Activated T-cell treated with anti-CD3 and anti-CD28 coated beads, Interleukin-2, amount 50 U/mL, for 1 hour (primary cell): Measurements from ENCODE around the gene SPPL3.

ENCODE experiments used
- DNase-seq: peaks from one replicate; pipeline ENCODE4 v3.0.0-alpha.2; 2020

SPPL3 gene

GRCh38 chr12:120719496-120720233 is 184.5 kb downstream of the SPPL3 start:
- DNase-seq = no peak

DNA sequence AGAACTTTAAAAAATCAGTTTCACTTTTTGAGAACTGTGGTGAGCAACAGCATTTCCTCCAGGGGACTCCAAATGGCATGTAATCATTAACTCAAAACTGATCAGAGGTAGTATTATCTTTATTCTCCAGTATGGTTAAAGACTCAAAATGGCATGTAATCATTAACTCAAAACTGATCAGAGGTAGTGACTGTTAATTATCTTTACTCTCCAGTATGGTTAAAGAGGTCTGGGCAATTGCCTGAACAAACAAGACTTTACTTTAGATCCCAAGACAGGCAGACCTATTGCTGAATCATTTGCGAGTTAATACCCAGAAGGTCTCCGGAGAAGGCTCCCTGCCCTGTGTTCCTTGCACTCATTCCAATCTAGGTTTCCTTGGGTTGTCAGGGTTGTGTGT is 185.1 kb downstream of the SPPL3 start:
- no peak for DNase-seq

DNA sequence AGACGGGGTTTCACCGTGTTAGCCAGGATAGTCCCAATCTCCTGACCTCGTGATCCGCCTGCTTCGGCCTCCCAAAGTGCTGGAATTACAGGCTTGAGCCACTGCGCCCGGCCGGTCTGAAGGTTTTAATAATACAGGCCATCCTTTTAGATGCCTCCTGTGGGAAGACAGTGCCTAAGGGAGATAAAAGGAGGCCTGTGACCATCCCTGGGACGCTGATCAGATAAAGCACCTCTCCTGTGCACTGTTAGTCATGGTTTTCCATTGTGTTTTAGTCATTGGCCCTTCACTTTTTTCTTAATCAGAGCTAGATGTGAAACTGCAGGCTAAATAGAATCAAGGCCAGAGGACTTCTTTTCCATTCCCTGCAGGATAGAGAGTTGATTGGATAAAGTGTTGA is 186.1 kb downstream of the SPPL3 start:
- DNase-seq = no peak

- peak; percentile 40 for DNase-seq
Observed at GRCh38 chr12:120713861-120714482, 190.2 kb downstream of the SPPL3 start.

GRCh38 chr12:120712610-120713009 is 191.5 kb downstream of the SPPL3 start:
- DNase-seq = no peak
